ENCODE data around the gene CAPN10. TPM values are rescaled to one million over a fixed set of nuclear protein-coding genes. Genes with fewer than 3 reads are reported as not detected.
A peak's percentile ranks its signal among the peaks of the same experiment; 100 is the strongest.

Gene CAPN10
- total RNA-seq, 1 experiment from 2014 or later, result 90.2 TPM

GRCh38 chr2:240563951-240564560, 22.5 kb upstream of the CAPN10 start:
- DNase-seq (ENCODE audit: low spot score), result no peak

DNA sequence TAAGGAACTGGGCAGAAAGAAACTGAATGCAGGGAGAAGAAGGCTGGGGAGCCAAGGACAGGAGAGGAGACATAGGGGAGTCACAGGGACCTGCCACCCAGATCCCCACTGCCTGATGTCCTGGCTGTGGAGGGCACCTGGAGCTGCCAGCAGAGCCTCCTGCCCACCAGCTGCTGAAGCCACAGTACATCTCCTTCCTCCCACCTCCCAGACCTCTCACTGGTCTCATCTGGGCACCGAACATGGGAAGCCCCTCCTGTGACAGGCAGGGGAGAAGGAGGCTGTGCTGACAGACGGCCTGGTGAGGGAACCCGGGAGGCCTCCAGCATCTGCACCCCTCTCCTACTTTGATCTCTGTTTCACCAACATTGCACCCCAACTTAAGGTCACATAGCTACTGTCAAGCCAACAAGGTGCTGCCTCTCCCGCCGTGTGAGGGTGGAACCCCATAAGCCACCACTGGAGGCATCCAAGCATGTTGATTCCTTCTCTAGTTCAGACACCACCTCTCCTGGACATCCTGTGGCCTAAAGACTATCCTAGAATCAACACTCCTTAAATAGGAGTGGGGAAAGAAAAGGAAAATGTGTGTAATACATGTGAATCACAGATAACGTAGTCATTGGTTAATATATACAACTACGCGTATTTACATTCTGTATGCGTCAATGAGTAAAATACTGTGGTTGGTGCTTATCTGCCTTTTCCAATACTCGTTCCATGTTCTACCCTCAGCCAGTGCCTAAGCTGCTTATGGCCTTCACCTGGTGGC, 21.8 kb upstream of the CAPN10 start:
- DNase-seq (ENCODE audit: low spot score), result peak; percentile 67

DNA sequence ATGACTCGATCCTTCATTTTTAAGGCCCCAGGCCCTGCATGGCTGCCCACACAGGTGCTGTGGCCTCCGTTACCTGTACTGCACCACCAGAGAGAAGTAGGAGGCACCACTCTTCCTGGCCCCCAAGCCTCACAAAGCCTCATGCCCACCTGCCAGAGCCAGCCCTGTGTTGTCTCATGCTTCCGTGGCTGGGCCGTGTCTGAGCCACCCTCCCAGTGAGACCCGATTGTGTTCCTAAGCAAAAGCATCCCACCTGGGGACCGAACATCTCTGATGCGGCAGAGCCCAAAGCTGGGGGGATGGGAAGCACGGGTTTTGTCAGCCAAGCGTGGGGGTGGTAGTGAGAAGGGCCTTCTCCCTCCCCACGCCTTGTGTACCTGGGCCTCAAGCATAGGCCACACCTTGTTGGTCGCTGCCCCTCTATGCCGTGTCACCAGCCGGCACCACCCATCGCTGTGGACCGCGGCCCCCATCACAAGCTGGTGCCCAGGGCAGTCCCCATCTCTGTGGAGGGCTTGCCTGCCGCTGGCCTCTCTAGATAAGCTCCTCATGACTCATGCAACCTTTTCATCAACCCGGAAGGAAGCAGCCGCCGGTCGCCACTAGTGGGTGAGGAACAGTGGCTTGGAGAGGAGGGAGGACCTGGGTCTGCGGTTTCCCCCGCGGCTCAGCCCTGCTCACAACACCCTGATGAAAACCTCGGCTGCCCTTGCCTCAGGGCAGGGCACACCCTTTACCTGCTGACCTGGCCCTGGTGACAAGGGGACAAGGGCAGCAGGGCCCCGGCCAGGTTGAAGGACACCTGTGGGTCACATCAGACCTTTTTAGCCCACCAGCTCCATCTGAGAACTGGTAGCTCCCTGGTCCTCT, 21.0 kb upstream of the CAPN10 start:
- DNase-seq (ENCODE audit: low spot score), result peak; percentile 92

DNA sequence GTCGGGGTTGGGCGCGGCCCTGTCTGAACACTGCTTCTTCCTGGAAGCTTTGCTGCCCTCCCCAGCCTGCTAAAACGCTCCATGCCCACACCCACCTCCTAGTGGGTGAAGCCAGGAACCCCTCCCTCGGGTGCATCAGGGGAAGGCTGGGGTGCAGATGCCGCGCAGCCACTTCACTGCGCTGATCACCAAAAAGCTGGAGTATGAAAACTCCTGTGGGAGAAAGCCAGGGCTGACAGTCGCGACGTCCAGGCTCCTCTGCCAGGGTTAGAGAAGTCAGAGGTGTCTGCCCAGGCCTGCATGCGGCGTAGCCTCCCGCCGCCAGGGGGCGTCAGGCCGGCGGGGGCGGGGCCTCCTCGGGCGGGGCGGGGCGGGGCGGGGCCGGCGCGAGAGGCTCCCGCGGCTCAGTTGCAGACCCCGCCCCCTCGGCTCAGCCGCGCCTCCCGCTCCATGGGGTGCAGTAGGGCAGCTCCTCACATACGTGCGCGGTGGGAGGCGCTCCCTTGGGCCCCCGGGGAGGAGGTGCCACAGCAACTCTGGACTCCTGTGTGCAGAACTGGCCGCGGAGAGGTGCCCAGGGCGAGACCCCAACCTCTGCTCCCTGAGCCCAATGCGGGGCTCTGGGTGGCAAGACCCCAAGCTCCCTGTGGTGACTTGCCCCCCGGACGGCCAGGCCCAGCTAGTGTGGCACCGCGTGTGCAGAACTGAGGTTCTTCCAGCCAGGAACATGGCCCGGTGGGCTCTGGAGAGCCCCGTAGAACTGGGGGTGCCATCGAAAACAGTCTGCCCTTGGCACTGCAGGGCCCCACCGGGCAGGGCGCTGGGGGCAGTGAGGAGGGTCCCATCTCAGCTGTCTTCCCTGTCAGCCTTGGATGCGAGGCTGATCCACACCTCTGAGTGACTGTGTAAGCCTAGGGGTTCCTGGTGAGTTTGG, 20.1 kb upstream of the CAPN10 start:
- peak; percentile 88 for DNase-seq (ENCODE audit: low spot score)

- peak; percentile 47 for DNase-seq (ENCODE audit: low spot score)
Observed at GRCh38 chr2:240567137-240567871, 19.2 kb upstream of the CAPN10 start.

DNA sequence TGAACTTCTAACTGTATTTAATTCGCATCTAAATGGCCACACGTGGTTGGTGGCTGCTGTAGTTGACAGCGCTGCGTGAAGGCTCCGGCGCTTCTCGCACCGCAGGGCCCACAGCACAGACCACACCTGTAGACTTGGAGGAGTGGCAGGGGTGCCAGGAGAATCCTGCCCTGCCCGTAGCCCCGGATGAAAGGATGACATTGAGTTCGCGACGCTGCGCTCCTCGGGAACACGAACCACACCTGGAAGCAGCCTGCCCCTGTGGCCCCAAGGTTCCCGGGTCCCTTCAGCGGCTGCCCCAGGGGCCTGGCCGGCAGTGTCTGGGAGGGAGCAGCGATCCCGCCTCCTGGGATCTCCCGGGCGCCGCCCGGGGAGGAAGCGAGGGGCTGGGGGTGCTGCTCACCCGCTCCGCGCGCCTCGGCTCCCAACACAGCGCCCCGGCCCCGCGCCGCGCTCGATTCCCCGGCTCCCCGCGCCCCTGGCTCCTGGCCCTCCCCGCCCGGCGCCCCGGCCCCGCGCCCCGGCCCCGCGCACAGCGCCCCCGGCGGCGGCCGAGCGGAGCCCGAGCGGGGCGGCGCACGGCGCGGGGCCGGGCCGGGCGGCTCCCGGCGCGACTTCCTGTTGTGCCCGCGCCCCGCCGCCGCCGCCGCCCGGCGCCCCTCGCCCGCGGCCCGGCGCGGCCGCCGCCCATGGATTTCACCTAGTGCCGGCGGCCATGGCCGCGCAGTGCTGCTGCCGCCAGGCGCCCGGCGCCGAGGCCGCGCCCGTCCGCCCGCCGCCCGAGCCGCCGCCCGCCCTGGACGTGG, 18.5 kb upstream of the CAPN10 start, which contains the start of gene RNPEPL1:
Gene RNPEPL1 (plus strand): TSS at position 613 of the 806 bp plus-strand sequence. CDS start 103 bp downstream, at position 716.
- peak; percentile 60 for DNase-seq (ENCODE audit: low spot score)

DNA sequence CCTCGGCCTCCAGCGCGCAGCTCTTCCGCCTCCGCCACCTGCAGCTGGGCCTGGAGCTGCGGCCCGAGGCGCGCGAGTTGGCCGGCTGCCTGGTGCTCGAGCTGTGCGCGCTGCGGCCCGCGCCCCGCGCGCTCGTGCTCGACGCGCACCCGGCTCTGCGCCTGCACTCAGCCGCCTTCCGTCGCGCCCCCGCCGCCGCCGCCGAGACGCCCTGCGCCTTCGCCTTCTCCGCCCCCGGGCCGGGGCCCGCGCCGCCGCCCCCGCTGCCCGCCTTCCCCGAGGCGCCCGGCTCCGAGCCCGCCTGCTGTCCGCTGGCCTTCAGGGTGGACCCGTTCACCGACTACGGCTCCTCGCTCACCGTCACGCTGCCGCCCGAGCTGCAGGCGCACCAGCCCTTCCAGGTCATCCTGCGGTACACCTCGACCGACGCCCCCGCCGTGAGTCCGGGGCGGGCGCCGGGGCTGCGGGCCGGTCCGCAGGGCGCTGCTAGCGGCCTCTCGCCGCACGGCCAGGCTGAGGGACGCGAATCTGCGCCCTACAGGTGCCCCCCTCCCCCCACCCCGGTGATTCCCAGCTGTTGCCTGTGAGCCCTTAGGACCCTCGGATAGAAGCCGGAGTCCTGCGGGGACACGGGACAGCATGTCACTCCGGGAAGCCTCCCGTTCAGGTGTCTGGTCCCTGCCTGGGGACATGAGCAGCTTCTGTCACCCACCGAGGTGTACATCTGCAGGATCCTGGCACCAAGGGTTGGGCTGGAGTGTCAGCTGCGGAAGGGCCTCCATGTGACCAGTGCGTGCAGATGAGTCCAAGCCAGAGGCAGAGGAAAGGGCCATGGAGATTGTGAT, 17.6 kb upstream of the CAPN10 start:
- DNase-seq (ENCODE audit: low spot score), result peak; percentile 63

GRCh38 chr2:240569523-240569997, 17.0 kb upstream of the CAPN10 start:
- DNase-seq (ENCODE audit: low spot score), result peak; percentile 7

- DNase-seq (ENCODE audit: low spot score), result peak; percentile 27
Observed at GRCh38 chr2:240569998-240570530, 16.5 kb upstream of the CAPN10 start.

DNA sequence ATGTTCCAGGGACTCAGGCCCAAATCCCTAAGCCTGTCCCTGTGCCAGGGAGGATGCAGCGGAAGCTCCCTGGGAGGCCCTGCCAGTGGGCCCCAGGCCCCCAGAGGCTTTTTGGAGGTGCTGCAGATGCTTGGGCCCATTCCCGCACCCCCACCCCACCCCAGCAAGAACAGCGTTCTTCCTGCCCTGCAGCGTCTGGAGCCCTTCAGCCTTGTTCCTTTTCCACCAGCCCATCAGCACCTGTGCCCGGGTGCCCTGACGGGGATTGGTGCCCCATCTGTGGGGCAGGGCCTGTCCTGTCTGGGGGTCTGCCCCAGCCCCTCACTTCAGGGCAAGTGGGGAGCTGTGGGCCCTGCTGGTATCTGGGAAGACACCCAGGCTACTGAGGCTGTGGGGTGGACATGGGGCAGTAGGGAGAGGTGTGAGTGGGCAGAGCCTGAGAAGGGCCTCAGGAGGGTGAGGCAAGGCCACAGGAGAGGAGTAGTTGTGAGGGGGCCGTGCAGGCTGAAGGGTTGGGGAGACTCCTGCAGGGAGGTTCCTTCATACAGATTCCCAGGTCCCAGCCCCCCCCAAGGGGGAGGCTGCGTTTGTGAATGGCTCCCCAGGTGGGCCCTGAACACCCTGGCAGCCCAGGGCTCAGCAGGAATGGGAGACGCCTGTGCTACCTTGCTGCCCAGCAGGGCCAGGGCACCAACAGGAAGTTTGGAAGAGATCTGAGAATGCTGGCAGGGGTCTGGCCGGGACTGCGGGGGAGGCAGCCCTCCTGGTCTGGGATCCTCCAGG, 15.8 kb upstream of the CAPN10 start:
- no peak for DNase-seq (ENCODE audit: low spot score)

DNA sequence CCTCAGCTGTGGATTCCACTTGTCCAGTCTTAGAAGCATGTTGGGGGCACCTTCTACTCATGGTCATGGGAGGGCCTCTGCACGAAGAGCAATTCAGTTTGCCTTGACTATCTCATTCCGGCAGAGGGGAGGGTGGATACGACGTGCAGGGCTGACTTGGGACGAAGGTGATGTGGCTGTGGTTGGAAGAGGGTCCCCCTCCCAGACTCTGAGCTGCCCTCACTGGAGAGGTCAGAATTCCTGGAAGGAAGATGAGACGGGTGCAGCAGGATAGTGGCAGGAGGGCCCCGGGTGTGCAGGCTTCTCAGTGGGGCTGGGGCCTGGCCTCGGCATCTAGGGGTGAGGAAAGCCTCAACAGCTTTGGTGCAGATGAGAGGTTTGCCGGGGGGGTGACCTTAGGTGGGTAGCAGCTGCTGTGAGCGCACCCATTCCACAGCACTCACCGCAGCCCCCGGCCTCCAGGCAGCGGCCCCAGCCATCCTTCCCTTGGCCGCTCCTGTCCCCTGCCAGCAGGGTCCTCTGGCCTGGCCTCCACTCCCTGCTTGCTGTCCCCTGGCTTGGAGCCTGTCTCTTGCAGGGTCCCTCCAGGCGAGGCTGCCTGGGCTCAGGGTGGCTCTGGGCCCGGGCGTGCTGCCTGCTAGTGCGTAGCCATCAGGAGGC, 15.1 kb upstream of the CAPN10 start:
- DNase-seq (ENCODE audit: low spot score), result no peak

DNA sequence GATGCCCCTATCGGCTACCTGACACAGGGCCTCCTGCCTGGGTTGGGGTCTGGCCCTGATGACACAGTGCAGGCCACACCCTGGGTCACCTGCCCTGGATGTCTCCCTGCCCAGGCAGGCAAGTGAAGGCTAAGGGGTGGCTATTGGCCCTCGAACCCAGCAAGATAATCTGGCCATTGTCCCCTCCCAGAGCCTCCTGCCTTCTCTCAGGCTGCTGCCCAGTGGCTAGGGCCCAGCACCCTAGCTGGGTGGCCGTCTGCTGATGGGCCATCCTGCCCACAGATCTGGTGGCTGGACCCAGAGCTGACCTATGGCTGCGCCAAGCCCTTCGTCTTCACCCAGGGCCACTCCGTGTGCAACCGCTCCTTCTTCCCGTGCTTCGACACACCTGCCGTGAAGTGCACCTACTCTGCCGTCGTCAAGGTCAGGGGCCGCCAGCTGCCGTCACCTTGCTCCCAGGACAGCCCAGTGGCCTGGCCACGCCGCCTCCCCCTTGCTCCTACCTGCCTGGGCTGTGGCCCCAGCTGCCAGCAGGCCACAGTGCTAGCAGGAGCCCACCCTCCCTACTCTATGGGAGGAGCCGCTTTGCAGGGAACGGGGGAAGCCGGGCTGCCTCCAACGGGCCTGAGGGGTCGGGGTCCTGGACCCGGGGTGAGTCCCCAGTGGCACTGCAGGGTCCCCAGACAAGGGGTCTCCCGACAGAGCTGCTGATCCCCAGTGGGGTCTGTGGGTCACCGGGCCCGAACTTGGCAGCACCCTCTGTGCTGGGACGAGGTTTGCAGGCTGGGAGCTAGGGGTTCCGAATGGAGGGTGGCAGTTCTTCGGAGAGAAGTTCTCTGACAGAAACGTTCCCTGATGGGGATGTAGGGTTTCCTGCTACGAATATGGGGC, 14.1 kb upstream of the CAPN10 start:
- DNase-seq (ENCODE audit: low spot score), result no peak

- no peak for DNase-seq (ENCODE audit: low spot score)
Observed at GRCh38 chr2:240573071-240573515, 13.4 kb upstream of the CAPN10 start.

- no peak for DNase-seq (ENCODE audit: low spot score)
Observed at GRCh38 chr2:240573516-240574385, 12.8 kb upstream of the CAPN10 start.

All from HT-29 (cell line).